Nucleus accumbens (tissue), 56 donors: ENCODE measurements around the gene VTA1.
"Not testable (repeated sequence)": the region's sequence is repeated elsewhere in the genome, so short reads cannot be mapped to it uniquely, and the experiment has no call there.

Experiments
- DNase-seq, 56 donors: peaks; one replicate each; lab custom pipeline; 2025; lab: John Stamatoyannopoulos, UW

Gene VTA1

DNA sequence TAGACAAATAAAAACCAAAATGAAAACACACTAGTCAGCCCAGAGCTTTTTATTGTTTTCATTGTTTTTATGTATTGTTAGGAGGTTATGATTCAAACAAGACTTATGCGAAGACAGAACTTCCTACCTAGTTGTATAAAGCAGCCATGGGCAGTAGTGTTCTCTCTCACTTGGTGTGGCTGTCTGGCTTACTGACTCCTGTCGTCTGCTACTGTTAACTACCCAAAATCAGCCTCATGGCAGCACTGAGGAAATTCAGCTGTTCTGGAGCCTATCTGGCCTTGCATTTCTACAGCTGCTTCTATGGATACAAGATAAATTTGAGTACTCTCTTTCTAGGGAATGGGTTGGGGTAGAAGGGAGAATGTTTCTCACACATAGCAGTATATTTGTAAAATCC lies 20.4 kb downstream of the VTA1 start:
- no peak for DNase-seq

DNA sequence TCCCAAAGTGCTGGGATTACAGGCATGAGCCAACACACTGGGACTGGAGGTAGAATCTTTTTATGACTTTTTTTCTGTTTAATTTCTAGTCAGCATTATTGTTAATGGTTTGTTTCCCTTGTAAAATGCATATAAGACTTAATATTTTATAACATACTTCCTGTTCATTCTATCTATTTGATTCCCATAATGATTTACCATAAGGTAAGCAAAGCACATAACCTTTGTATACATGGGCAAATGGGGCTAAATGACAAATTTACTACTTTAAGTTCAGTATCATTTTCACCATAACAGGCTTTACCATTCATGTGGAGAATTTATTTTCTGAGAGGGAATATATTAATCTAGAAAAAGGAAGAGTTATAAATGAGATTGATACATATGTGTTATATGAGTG lies 24.3 kb downstream of the VTA1 start:
- DNase-seq: no peak

DNA sequence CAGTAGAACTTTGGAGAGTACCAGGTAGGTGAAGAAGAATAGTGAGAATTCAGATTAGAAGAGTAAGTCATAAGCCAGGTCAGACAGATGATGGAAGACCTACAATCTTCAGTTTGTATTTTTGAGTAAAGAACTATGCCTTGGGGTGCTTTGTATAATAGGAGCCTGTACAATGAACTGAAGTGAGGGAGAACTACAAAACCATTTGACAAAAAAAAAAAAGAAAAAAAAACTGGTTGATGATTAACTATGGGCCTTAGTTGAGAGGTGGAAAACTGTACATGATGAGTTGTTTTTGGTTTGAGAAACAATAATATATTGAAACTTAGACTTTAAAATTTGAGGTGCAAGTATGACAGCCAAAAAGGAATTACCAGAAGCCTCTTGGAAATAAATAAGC lies 25.7 kb downstream of the VTA1 start:
- no peak for DNase-seq

DNA sequence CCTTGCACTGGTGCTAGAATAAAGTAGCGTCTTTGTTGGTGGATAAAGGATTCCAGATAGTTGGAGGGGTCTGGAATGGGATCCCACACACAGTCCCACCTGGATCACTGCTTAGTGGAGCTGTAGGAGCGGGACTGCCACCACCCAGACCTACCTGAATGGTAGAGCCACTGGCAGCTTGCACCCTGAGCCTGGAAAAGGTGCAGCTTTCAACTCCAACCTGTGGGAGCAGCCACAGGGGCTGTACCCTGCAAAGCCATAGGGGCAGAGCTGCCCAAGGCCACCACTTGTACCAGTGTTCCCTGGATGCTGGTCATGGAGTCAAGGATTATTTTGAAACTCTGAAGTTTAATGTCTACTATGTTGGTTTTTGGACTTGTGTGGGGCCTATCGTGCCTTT lies 26.9 kb downstream of the VTA1 start:
- DNase-seq: no peak

DNA sequence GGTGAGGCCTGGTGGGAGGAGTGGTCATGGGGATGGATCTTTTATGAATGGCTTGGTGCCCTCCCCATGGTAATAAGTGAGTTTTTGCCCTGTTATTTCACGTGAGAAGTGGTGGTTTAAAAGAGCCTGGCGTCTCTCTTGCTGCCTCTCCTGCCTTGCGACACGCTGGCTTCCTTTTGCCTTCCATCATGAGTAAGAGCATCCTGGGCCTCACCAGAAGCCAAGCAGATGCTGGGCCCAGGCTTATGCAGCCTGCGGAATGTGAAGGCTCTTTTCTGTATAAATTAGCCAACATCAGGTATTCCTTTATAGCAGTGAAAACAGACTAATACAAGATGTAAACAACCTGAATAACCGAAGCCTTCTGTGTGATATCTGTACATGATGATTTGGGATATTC lies 27.6 kb downstream of the VTA1 start:
- DNase-seq: no peak

DNA sequence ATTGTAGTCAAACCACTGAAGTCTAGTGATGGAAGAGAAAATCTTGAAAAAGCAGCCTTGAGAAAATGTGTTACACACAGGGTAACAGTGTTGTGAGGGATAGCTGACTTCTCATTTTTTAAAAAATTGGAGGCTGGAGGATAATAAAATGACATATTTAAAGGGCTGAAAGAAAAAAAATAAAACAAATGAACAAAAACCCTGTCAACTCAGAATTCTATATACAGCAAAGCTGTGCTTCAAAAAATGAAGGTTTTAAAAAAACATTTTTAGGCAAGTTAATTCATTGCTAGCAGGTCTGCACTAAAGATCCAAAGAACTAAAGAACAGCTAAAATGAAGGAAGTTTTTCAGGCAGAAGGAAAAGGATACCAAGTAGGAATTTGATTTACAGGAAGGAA lies 31.1 kb downstream of the VTA1 start:
- no peak for DNase-seq

DNA sequence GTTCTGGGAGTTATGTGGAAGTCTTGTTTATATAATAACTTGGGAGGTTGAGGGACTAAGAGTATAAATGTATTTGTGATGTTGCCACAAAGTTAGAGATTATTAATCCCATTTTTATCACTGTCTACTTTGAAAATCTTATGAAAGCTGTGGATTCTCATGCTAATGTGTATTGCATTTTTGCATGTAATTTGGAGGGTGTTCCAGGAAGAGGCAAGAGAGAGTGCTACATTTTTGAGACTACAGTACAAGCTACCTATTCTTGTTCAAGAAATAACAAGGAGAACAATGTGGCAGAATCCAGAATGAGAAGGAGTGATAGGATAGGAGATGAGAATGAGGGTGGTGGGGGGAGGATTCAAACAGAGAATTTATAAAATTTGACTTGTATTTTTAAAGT lies 34.9 kb downstream of the VTA1 start:
- DNase-seq: no peak

DNA sequence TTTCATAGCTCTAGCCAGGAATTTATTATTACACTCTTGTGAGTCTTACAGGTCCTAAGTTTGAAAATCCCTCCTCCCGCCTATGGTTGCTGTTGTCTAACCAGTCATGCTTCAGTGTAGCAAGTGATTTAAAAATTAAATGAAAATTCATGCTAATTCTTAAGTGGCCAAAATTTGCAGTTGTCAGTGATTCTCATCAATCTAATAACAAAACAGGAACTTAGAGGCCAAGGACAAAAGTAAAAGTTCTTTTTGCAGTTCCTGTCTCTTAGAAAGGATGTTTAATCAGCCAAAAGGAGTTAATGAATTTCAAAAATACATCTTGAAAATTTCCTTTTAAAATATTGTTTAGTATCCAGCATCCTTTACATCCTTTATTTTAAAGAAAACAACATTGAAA lies 36.3 kb downstream of the VTA1 start:
- DNase-seq: no peak

DNA sequence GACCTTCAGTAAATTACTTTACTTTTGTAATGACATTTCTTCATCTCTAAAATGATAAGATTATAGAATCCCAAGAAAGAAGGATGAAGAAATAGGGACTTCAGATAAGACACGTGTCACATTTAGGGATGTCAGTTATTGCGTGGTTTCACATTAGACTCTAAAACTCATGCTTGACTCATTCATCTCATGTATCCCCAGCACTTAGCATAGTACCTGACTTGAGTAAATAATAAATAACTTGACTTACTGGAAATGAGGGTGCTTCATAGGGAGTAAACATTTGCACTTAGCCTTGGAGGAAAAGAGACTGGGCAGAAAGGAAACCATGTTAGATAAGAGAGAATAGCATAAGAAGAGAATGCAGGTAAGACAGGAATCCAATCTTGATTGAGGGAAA lies 37.2 kb downstream of the VTA1 start:
- no peak for DNase-seq

GRCh38 chr6:142185641-142186040 lies 38.6 kb downstream of the VTA1 start:
- no peak for DNase-seq

DNA sequence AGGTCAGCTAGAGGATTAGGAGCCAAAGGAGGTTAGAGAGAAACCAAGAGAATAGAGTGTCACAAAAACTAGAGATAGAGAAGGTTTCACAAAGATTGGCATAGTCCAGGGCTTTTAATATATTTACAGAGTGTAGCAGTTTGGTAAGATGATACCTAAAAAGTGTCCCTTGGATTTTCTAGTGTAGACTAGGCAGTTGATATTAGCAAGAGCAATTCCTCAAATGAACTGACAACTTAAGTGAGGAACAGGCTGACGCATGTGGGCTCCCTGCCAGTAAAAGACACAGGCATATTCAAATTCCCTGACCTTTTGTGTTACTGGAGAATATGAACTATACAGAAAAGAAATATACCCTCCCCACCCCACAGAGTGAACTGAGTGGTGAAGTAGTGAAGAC lies 40.1 kb downstream of the VTA1 start:
- no peak for DNase-seq

- not testable (repeated sequence) for DNase-seq
Measured at GRCh38 chr6:142188341-142188740, 41.3 kb downstream of the VTA1 start.

- DNase-seq: no peak
Measured at GRCh38 chr6:142189057-142189456, 42.0 kb downstream of the VTA1 start.

DNA sequence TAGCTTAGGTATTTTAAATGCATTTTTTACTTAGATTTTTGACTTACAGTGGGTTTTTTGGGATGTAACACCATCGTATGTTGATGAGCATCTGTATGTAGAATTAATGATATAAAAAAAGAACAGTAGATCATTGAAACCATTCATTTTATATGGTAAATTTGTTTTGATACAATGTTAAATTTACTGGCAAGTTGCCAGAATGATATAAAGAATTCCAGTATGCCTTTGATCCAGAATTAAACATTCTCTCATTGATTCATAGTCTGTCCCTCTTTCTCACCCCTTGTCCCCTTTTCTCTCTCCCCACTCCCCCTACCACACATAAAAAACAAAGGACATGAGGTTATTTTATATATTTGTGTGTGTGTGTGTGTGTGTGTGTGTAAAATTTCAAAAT lies 45.3 kb downstream of the VTA1 start:
- no peak for DNase-seq

DNA sequence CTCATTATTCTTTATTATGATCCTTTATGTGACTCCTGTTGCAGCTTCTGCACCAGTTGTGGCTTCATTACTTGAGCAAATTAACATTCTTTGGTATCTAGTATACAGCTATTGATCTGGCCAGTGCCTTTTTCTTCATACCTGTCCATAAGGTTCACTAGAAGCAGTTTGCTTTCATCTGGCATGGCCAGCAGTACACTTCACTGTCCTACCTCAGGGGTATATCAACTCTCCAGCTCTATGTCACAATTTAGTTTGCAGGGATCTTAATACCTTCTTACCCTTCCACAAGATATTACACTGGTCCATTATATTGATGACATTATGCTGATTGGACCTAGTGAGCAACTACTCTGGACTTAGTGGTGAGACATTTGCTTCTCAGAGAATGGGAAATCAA lies 46.6 kb downstream of the VTA1 start:
- DNase-seq: no peak

DNA sequence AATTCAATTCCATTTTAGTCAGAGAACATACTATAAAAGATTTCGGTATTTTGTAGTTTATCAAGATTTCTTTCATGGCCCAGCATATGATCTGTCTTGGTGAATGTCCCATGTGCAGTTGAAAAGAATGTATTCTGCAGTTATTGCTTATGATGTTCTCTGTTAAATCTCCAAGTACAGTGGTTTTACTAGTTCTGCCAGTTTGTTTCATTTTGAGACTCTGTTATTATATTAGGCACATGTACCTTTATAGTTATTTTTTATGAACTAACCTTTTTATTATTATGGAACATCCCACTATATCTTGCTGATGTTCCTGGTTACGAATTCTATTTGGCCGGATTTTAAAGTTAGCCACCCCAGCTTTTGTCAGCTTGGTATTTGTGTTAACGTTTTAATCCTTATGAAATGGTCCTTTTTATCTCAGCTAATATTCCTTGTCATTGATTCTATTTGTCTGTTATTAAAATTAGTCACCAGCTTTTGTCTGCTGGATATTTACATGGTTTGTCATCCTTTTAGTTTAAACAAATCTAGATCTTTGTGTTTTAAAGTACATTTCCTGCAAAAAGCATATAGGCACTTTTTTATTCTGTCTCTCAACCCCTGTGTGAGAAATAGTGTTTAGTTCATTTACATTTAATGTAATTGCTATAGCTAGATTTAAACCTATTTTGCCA lies 48.9 kb downstream of the VTA1 start:
- DNase-seq: no peak

DNA sequence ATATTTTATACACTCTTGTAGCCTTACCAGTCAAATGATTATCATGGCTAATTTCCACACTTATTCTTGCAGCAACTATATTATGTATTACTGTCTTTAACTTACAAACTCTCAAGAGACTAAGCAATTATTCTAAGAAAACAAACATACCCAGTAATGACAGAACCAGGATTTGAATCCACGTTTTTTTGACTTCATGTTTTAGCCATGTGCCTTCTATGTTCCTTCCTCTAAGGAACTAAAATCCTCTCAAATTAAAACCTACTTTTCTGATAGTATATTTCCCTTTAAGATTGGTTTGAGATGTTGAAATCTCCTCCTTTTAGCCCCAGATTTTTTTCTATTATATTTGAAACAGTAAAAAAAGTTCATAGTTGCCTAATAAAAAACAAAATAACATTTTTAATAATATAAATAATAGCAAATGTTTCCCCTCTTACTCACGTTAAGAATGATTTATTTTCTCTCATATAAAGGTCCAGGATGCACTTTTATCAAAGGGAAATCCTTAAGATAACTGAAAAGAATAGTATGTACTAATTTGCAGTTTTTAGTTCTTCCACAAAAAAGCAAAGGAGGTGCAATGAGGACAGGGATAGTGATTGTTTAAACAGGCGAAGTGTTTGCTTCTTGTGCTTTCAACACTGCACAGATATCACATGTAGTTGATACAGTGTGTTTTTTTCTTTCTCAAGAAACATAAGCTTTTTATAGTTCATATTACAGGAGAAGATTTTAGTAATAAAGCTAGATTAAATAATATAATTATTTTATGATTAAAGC lies 54.0 kb downstream of the VTA1 start:
- DNase-seq: no peak

GRCh38 chr6:142207265-142207877 lies 60.3 kb downstream of the VTA1 start:
- peak in 4 of 56 donors; percentile 1 to 22 (median 5) for DNase-seq

DNA sequence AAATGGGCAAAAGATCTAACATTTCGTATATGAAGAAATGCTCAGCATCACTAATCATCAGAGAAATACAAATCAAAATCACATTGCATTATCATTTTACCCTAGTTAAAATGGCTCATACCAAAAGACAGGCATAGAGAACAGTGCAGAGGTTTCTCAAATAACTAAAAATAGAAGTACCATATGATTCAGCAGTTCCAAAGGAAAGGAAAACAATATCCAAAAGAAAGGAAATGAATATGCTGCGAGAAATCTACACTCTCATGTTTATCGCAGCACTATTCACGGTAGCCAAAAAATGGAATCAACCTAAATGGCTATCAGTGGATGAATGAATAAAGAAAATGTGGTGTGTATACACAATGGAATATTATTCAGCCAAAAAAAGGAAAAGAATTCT lies 63.5 kb downstream of the VTA1 start:
- no peak for DNase-seq

- no peak for DNase-seq
Measured at GRCh38 chr6:142213402-142213801, 66.3 kb downstream of the VTA1 start.

GRCh38 chr6:142218446-142218845 lies 71.4 kb downstream of the VTA1 start:
- DNase-seq: no peak

DNA sequence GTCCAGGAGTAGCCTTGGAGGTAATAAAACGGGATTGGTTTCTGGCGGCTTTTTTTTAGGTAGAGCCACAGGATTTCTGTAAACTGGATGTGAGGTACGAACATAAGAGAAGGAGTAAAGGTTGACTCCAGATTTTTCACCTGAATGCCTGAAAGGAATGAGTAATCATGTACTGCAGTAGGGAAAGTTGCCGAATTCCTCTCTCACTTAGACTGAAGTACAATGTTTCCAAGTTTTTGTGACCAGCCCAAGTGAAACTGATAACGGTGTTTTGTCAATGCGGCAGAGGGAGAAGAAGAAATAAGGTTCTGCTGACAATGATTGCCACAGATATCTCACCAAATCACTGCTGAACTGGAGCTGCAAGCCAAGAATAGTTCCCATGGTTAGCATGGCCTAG lies 75.0 kb downstream of the VTA1 start:
- DNase-seq: no peak
